DOHH2 (cell line): ENCODE results near the gene EXOC3L1.

ENCODE experiments used
- H3F3A ChIP-seq: fragments of 200-600 bp; sonication (generic), shearing (Covaris generic); 2 replicates; pipeline ENCODE4 v1.6.0; 2016; ENCODE audit warnings: antibody characterized with exemption, mild to moderate bottlenecking; ENCODE audit not compliant: control insufficient read depth, insufficient read depth
- H3K27ac ChIP-seq: fragments of 200-600 bp; sonication (generic); 2 replicates; pipeline ENCODE4 v1.5.1; 2014; ENCODE audit warnings: low read depth, mild to moderate bottlenecking, low read length, moderate library complexity
- H3K27me3 ChIP-seq: fragments of 200-600 bp; sonication (generic); 2 replicates; pipeline ENCODE4 v1.6.1; 2014; ENCODE audit warnings: mild to moderate bottlenecking, low read length, mixed read lengths; ENCODE audit not compliant: control insufficient read depth
- H3K36me3 ChIP-seq: fragments of 200-600 bp; sonication (generic); 2 replicates; pipeline ENCODE4 v1.6.1; 2014; ENCODE audit warnings: mild to moderate bottlenecking, low read length, moderate library complexity, mixed read lengths; ENCODE audit not compliant: control insufficient read depth
- H3K4me1 ChIP-seq: fragments of 200-600 bp; sonication (generic); 2 replicates; pipeline ENCODE4 v1.6.1; 2014; ENCODE audit warnings: mild to moderate bottlenecking, low read length, mixed read lengths; ENCODE audit not compliant: control insufficient read depth
- H3K4me2 ChIP-seq: fragments of 200-600 bp; sonication (generic); 2 replicates; pipeline ENCODE4 v1.6.0; 2014; ENCODE audit warnings: mild to moderate bottlenecking, low read length, moderate library complexity
- H3K4me3 ChIP-seq: fragments of 200-600 bp; sonication (generic); 2 replicates; pipeline ENCODE4 v1.5.1; 2014; ENCODE audit warnings: mild to moderate bottlenecking, low read length, mixed read lengths
- H3K79me2 ChIP-seq: fragments of 200-600 bp; sonication (generic); 2 replicates; pipeline ENCODE4 v1.6.1; 2014; ENCODE audit warnings: mild to moderate bottlenecking, low read length, mixed read lengths; ENCODE audit not compliant: control insufficient read depth
- H3K9me2 ChIP-seq: fragments of 200-600 bp; sonication (generic); replicated peaks from 2 replicates; pipeline ENCODE4 v1.6.1; 2014; ENCODE audit warnings: mild to moderate bottlenecking, low read length, mixed read lengths; ENCODE audit not compliant: control insufficient read depth
- H3K9me3 ChIP-seq: fragments of 200-600 bp; sonication (generic); 2 replicates; pipeline ENCODE4 v1.6.1; 2014; ENCODE audit warnings: antibody characterized with exemption, low read length, mixed read lengths; ENCODE audit not compliant: control insufficient read depth, insufficient read depth
- H4K20me1 ChIP-seq: fragments of 200-600 bp; sonication (generic); 2 replicates; pipeline ENCODE4 v1.6.0; 2014; ENCODE audit warnings: low read depth, mild to moderate bottlenecking, antibody characterized with exemption, low read length, moderate library complexity; ENCODE audit not compliant: control insufficient read depth, insufficient read depth
- EZH2phosphoT487 ChIP-seq: fragments of 200-600 bp; sonication (generic); IDR thresholded peaks from 2 replicates; pipeline ENCODE4 v1.6.1; 2017; ENCODE audit warnings: borderline replicate concordance, mild to moderate bottlenecking, antibody characterized with exemption, low read length, moderate library complexity, mixed read lengths
- TF ChIP-seq, protein P1 (sequence below): fragments of 200-600 bp; sonication (generic); IDR thresholded peaks from one replicate; pipeline ENCODE4 v1.5.1; 2014; ENCODE audit warnings: antibody characterized with exemption, mild to moderate bottlenecking, low read depth, low read length; ENCODE audit not compliant: poor library complexity, severe bottlenecking

The EXOC3L1 gene

GRCh38 chr16:67150833-67151396 lies 39.0 kb downstream of the EXOC3L1 start, which contains the start of gene B3GNT9:
TSS of gene B3GNT9 (minus strand) at chr16:67150998. CDS start at chr16:67150485, 513 bp downstream.
- Histone ChIP-seq H3K36me3 (peaks cover 15% of the 10 kb centered on the region; the same call in 1 of the 2 replicates), H3K27ac (no peak within 1 kb of the TSS)

GRCh38 chr16:67150047-67150832 lies 39.7 kb downstream of the EXOC3L1 start:
- Histone ChIP-seq H3K4me2 (peak overlapping the region; percentile 49), H3F3A (no peaks in the 10 kb centered on the region; the same call in 1 of the 2 replicates), H3K4me3 (peak overlapping the region; percentile 44), H3K27me3 (peaks cover 13% of the 10 kb centered on the region; the same call in 1 of the 2 replicates), H3K27ac (no peak overlapping the region), H3K79me2 (no peaks in the 10 kb centered on the region), H4K20me1 (no peaks in the 10 kb centered on the region; the same call in 1 of the 2 replicates), H3K4me1 (peaks cover 6% of the 10 kb centered on the region; the same call in 1 of the 2 replicates), H3K36me3 (peaks cover 17% of the 10 kb centered on the region; the same call in 1 of the 2 replicates), H3K9me3 (no peaks in the 10 kb centered on the region), H3K9me2 (no peaks in the 10 kb centered on the region)
- no peak for TF ChIP-seq EZH2phosphoT487
- TF ChIP-seq, protein P1, sequence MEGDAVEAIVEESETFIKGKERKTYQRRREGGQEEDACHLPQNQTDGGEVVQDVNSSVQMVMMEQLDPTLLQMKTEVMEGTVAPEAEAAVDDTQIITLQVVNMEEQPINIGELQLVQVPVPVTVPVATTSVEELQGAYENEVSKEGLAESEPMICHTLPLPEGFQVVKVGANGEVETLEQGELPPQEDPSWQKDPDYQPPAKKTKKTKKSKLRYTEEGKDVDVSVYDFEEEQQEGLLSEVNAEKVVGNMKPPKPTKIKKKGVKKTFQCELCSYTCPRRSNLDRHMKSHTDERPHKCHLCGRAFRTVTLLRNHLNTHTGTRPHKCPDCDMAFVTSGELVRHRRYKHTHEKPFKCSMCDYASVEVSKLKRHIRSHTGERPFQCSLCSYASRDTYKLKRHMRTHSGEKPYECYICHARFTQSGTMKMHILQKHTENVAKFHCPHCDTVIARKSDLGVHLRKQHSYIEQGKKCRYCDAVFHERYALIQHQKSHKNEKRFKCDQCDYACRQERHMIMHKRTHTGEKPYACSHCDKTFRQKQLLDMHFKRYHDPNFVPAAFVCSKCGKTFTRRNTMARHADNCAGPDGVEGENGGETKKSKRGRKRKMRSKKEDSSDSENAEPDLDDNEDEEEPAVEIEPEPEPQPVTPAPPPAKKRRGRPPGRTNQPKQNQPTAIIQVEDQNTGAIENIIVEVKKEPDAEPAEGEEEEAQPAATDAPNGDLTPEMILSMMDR, result no peak

More at GRCh38 chr16:67150833-67151396, 39.0 kb downstream of the EXOC3L1 start, which contains the start of gene B3GNT9:
- Histone ChIP-seq H3K9me2 (no peaks in the 10 kb centered on the region), H3K4me1 (peaks cover 12% of the 10 kb centered on the region; the same call in 1 of the 2 replicates), H3K9me3 (no peaks in the 10 kb centered on the region), H3K27me3 (peaks cover 18% of the 10 kb centered on the region), H3K4me2 (peak within 1 kb of the TSS; percentile 49), H3K4me3 (peak within 1 kb of the TSS; percentile 44), H4K20me1 (no peaks in the 10 kb centered on the region; the same call in 1 of the 2 replicates), H3F3A (no peaks in the 10 kb centered on the region; the same call in 1 of the 2 replicates), H3K79me2 (no peaks in the 10 kb centered on the region)
- TF ChIP-seq EZH2phosphoT487, result no peak
- TF ChIP-seq, protein P1, result no peak

DNA sequence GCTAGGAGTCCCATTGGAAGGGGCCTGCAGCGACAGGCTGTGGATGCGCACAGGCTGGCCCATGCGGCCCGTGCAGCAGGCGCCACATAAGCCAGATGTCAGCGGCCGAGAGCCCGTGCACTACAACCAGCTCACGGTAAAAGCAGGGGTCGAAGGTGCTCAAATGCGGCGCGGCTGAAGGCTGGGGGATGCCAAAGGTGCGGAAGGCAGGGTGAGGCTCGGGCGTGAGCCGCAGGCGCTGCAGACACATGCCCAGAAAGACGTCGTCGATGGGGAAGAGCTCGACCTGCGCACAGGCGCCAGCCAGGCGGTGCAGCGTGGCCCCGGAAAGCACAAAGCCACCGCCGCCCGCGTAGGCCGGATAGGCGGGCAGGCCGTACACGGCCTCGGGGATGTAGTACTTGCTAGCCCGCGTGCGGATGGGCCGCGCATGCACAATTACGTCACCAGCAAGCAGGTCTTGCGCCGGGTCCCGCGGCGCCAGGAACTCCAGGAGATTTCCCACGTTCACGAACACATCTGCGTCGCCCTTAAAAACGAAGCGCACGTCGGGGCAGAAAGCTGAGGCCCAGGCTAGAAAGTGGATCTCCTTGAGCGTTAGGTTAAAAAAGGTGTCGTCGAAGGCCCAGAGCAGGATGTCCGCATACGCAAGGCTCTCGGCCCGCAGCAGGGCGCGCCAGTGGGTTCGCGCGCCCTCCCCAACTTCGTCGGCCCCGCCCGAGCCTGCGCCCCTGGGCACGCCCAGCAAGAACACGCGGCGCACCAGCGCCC lies 40.5 kb downstream of the EXOC3L1 start:
- Histone ChIP-seq H3K36me3 (peaks cover 24% of the 10 kb centered on the region), H3K4me3 (no peak overlapping the region), H4K20me1 (no peaks in the 10 kb centered on the region; the same call in 1 of the 2 replicates), H3K27me3 (peaks cover 13% of the 10 kb centered on the region; the same call in 1 of the 2 replicates), H3F3A (no peaks in the 10 kb centered on the region; the same call in 1 of the 2 replicates), H3K79me2 (no peaks in the 10 kb centered on the region), H3K9me2 (no peaks in the 10 kb centered on the region), H3K4me1 (0 out of 2 replicates have a peak, but pooled peaks cover 3% of the 10 kb centered on the region), H3K27ac (no peak overlapping the region), H3K9me3 (no peaks in the 10 kb centered on the region), H3K4me2 (no peak overlapping the region)
- TF ChIP-seq, protein P1, result no peak
- no peak for TF ChIP-seq EZH2phosphoT487
